Panc1 (cell line): ENCODE results near the gene TBC1D13. TPM values are rescaled to one million over a fixed set of nuclear protein-coding genes. Genes with fewer than 3 reads are reported as not detected.

Source experiments
- ATAC-seq: fragments of 200-7000 bp; cut with Tn5 transposase; 2 replicates; pipeline ENCODE4 v1.9.1; 2020; ENCODE audit warnings: mild to moderate bottlenecking, moderate library complexity
- BruUV-seq: library from RNA; stranded (reverse); fragments of 400-500 nt; replicated peaks from 2 replicates; lab custom pipeline; 2021; lab: Mats Ljungman, UMichigan
- CTCF ChIA-PET: fragments of 300-600 bp; sonication (Branson Sonifier 250); formaldehyde crosslinking; loops from one replicate; lab custom pipeline; 2022; ENCODE audit warnings: antibody characterized with exemption; lab: Charles Lee
- POLR2A ChIA-PET: fragments of 300-600 bp; sonication (Branson Sonifier 250); formaldehyde crosslinking; loops from one replicate; lab custom pipeline; 2022; ENCODE audit warnings: antibody characterized with exemption; lab: Charles Lee
- DNase-seq: peaks from one replicate; pipeline ENCODE4 v3.0.0-alpha.2; 2010; ENCODE audit warnings: low read depth, low spot score
- H3K27ac ChIP-seq: 2 replicates; pipeline ENCODE4 v1.5.1; 2011; ENCODE audit warnings: mild to moderate bottlenecking, low read length, inconsistent platforms
- H3K27me3 ChIP-seq: fragments of 200-500 bp; sonication (Bioruptor generic); 2 replicates; pipeline ENCODE4 v1.6.0; 2014; ENCODE audit warnings: low read length, inconsistent platforms; ENCODE audit not compliant: control insufficient read depth, insufficient read depth
- H3K36me3 ChIP-seq: fragments of 200-500 bp; sonication (Bioruptor generic); 2 replicates; pipeline ENCODE4 v1.5.1; 2014; ENCODE audit warnings: inconsistent platforms, mild to moderate bottlenecking, low read length, moderate library complexity; ENCODE audit not compliant: control insufficient read depth, insufficient read depth
- H3K4me1 ChIP-seq: 2 replicates; pipeline ENCODE4 v1.5.1; 2011; ENCODE audit warnings: inconsistent platforms, mild to moderate bottlenecking, low read length, moderate library complexity; ENCODE audit not compliant: control insufficient read depth, insufficient read depth
- H3K4me3 ChIP-seq, 2 experiments: 2 replicates each; pipeline ENCODE4 v1.5.1; 2011 to 2012; ENCODE audit warnings: low read depth in 2 of 2, low read length in 2 of 2, mild to moderate bottlenecking in 2 of 2, inconsistent platforms in 1 of 2, moderate library complexity in 1 of 2
- H3K9me3 ChIP-seq: fragments of 200-500 bp; sonication (Bioruptor generic); 2 replicates; pipeline ENCODE4 v1.5.1; 2014; ENCODE audit warnings: low read depth, mild to moderate bottlenecking, inconsistent platforms, low read length, moderate library complexity; ENCODE audit not compliant: control insufficient read depth, insufficient read depth
- POLR2AphosphoS5 ChIP-seq: IDR thresholded peaks from 2 replicates; pipeline ENCODE4 v1.6.1; 2012; ENCODE audit warnings: mild to moderate bottlenecking, low read depth, low read length, moderate library complexity
- SIN3A ChIP-seq: IDR thresholded peaks from 2 replicates; pipeline ENCODE4 v1.6.1; 2012; ENCODE audit warnings: low read depth, mild to moderate bottlenecking, low read length, moderate library complexity, borderline replicate concordance; ENCODE audit not compliant: insufficient read depth
- TCF7L2 ChIP-seq: IDR thresholded peaks from 2 replicates; pipeline ENCODE4 v1.6.1; 2011; ENCODE audit warnings: mild to moderate bottlenecking, low read depth, low read length, inconsistent platforms
- in situ Hi-C: cut with HindIII; loops from 2 replicates; pipeline ENCODE4 v1.10.0; 2016; ENCODE audit warnings: low sequenced_read_pairs, low pct_unique_long_range_greater_than_20kb
- intact Hi-C: fragments of 100-400 bp; cut with micrococcal nuclease; formaldehyde crosslinking; loops from one replicate; pipeline ENCODE4 v1.10.0; 2022; ENCODE audit not compliant: unreplicated experiment
- total RNA-seq: library from RNA; stranded (reverse); gene quantifications from one replicate; pipeline ENCODE4 v1.2.1, GENCODE V29; 2021; ENCODE audit not compliant: unreplicated experiment
- TF ChIP-seq, protein P1 (sequence below), 2 experiments: IDR thresholded peaks; 2 replicates each; pipeline ENCODE4 v1.6.1; 2011 to 2012; ENCODE audit warnings: low read depth in 2 of 2, control low read depth in 1 of 2, low read length in 1 of 2, mild to moderate bottlenecking in 1 of 2, moderate library complexity in 1 of 2; ENCODE audit not compliant: insufficient read depth in 1 of 2
- TF ChIP-seq, protein P2 (sequence below): fragments of 450-650 bp; IDR thresholded peaks from 2 replicates; pipeline ENCODE4 v1.5.1; 2017; ENCODE audit warnings: mild to moderate bottlenecking

The TBC1D13 gene
- total RNA-seq, 1 experiment from 2014 or later = 21.3 TPM

DNA sequence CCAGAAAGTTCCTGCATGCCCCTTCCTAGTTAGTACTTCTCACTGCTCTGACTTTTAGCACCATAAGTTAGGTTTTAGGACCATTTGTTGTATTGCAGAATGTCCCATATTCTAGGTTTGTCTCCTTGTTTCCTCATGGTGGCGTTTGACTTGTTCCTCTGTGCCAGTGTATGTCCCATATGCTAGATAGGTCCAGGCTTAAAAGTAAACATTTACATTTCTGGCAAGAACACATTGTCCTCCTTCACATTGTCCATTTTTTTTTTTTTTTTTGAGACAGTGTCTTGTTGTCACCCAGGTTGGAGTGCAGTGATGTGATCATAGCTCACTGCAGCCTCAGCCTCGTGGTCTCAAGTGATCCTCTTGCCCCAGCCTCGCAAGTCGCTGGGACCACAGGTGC, 15.4 kb downstream of the TBC1D13 start:
- TF ChIP-seq TCF7L2 (no peak), POLR2AphosphoS5 (no peak), SIN3A (no peak)
- TF ChIP-seq, protein P1, sequence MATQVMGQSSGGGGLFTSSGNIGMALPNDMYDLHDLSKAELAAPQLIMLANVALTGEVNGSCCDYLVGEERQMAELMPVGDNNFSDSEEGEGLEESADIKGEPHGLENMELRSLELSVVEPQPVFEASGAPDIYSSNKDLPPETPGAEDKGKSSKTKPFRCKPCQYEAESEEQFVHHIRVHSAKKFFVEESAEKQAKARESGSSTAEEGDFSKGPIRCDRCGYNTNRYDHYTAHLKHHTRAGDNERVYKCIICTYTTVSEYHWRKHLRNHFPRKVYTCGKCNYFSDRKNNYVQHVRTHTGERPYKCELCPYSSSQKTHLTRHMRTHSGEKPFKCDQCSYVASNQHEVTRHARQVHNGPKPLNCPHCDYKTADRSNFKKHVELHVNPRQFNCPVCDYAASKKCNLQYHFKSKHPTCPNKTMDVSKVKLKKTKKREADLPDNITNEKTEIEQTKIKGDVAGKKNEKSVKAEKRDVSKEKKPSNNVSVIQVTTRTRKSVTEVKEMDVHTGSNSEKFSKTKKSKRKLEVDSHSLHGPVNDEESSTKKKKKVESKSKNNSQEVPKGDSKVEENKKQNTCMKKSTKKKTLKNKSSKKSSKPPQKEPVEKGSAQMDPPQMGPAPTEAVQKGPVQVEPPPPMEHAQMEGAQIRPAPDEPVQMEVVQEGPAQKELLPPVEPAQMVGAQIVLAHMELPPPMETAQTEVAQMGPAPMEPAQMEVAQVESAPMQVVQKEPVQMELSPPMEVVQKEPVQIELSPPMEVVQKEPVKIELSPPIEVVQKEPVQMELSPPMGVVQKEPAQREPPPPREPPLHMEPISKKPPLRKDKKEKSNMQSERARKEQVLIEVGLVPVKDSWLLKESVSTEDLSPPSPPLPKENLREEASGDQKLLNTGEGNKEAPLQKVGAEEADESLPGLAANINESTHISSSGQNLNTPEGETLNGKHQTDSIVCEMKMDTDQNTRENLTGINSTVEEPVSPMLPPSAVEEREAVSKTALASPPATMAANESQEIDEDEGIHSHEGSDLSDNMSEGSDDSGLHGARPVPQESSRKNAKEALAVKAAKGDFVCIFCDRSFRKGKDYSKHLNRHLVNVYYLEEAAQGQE (IDR thresholded peaks at IDR 0.05; ENCODE audit: insufficient read depth in 1 of 2, low read depth in 2 of 2, low read length in 1 of 2) = no peak
- TF ChIP-seq, protein P2, sequence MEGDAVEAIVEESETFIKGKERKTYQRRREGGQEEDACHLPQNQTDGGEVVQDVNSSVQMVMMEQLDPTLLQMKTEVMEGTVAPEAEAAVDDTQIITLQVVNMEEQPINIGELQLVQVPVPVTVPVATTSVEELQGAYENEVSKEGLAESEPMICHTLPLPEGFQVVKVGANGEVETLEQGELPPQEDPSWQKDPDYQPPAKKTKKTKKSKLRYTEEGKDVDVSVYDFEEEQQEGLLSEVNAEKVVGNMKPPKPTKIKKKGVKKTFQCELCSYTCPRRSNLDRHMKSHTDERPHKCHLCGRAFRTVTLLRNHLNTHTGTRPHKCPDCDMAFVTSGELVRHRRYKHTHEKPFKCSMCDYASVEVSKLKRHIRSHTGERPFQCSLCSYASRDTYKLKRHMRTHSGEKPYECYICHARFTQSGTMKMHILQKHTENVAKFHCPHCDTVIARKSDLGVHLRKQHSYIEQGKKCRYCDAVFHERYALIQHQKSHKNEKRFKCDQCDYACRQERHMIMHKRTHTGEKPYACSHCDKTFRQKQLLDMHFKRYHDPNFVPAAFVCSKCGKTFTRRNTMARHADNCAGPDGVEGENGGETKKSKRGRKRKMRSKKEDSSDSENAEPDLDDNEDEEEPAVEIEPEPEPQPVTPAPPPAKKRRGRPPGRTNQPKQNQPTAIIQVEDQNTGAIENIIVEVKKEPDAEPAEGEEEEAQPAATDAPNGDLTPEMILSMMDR = no peak
- intact Hi-C loops = no loop called here
- Histone ChIP-seq H3K27me3 (no peaks in the 10 kb centered on the region), H3K27ac (no peak overlapping the region), H3K4me3 (no peak overlapping the region), H3K9me3 (no peaks in the 10 kb centered on the region), H3K36me3 (no peaks in the 10 kb centered on the region), H3K4me1 (no peaks in the 10 kb centered on the region)
- no peak for ATAC-seq
- in situ Hi-C loops = no loop called here
- ChIA-PET CTCF (no interaction called here), POLR2A (no interaction called here)
- no TSS peak for BruUV-seq
- no peak for DNase-seq

DNA sequence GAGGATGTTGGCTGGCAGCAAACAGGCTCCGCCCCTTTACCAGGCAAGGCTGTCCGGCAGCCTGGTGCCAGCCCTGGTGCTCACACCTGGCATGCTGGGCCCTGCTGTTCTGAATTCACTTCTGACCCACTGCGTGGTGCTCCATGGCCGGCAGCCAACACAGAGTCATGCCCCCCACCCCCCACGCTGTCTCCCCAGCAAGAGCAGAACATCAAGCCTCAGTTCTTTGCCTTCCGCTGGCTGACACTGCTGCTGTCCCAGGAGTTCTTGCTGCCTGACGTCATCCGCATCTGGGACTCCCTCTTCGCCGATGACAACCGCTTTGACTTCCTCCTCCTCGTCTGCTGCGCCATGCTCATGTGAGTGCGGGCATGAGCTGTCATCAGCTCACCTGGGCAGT, 18.6 kb downstream of the TBC1D13 start:
- POLR2A ChIA-PET = no interaction called here
- intact Hi-C loops = no loop called here
- ATAC-seq = no peak
- CTCF ChIA-PET = no interaction called here
- no peak for DNase-seq
- Histone ChIP-seq H3K27me3 (no peaks in the 10 kb centered on the region), H3K4me3 (no peak overlapping the region), H3K9me3 (no peaks in the 10 kb centered on the region), H3K27ac (no peak overlapping the region), H3K4me1 (no peaks in the 10 kb centered on the region), H3K36me3 (no peaks in the 10 kb centered on the region)
- TF ChIP-seq SIN3A (no peak), POLR2AphosphoS5 (no peak), TCF7L2 (no peak)
- TF ChIP-seq, protein P2 = no peak
- TF ChIP-seq, protein P1 (IDR thresholded peaks at IDR 0.05; ENCODE audit: insufficient read depth in 1 of 2, low read depth in 2 of 2, low read length in 1 of 2) = no peak
- BruUV-seq = no TSS peak
- in situ Hi-C loops = no loop called here
